ENCODE results near the gene KDM2B. TPM values are rescaled to one million over a fixed set of nuclear protein-coding genes. Genes with fewer than 3 reads are reported as not detected.

Gene KDM2B
- total and polyA plus RNA-seq, 2 donors (not counting 3 experiments of a cell fraction or from before 2014, with no cell fraction given) = 26.8 to 37.3 TPM

DNA sequence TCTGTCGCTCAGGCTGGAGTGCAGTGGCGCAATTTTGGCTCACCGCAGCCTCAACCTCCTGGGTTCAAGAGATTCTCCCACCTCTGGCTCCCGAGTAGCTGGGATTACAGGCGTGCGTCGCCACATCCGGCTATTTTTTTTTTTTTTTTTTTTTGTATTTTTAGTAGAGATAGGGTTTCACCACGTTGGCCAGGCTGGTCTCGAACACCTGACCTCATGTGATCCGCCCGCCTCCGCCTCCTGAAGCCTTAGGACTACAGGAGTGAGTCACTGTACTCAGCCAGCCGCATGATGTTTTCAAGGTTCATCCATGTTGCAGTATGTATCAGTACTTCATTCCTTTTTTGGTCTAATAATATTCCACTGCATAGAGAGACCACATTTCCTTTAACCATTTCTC is 183.3 kb downstream of the KDM2B start:
- Histone ChIP-seq H3K4me1 (ENCODE audit: control insufficient read depth, extremely low read depth, insufficient read depth, low read length) (peaks cover 19% of the 10 kb centered on the region), H4K20me1 (replicated peaks; ENCODE audit: control insufficient read depth, extremely low read depth, insufficient read depth, low read length) (no peaks in the 10 kb centered on the region), H3K4me2 (ENCODE audit: insufficient read depth, low read length) (no peak overlapping the region), H3K27ac (ENCODE audit: insufficient read depth, low read depth, low read length) (no peak overlapping the region), H2AFZ (ENCODE audit: low read depth, low read length) (no peak overlapping the region), H3K9me3 (replicated peaks; ENCODE audit: control insufficient read depth, insufficient read depth, low read length) (no peaks in the 10 kb centered on the region), H3K27me3 (ENCODE audit: control insufficient read depth in 2 of 2, insufficient read depth in 2 of 2, low read length in 2 of 2) (no peaks in the 10 kb centered on the region), H3K79me2 (ENCODE audit: control insufficient read depth, insufficient read depth, low read length) (peaks cover 21% of the 10 kb centered on the region), H3K9ac (replicated peaks; ENCODE audit: extremely low read depth, insufficient read depth, low read length) (no peak overlapping the region), H3K36me3 (ENCODE audit: control insufficient read depth in 2 of 2, extremely low read depth in 1 of 2, insufficient read depth in 2 of 2, low read length in 2 of 2) (no peaks in the 10 kb centered on the region), H3K9me1 (replicated peaks; ENCODE audit: control insufficient read depth, extremely low read depth, insufficient read depth, low read length) (no peaks in the 10 kb centered on the region), H3K4me3 (replicated peaks in 1 of 3; ENCODE audit: insufficient read depth in 1 of 3, low read depth in 1 of 3, low read length in 3 of 3) (no peak overlapping the region)
- ChIA-PET POLR2A (no interaction called here), CTCF (interaction anchor here (1.2 kb wide), 1 partner anchor 63 kb away, joined by 3 read pairs; no protein-coding TSS in a partner anchor)
- dilution Hi-C loops (cut with MboI; ENCODE audit: extremely low pct_ligation_motif_present, low sequenced_read_pairs) (no loop called here), intact Hi-C loops (cut with micrococcal nuclease) (no loop called here)
- TF ChIP-seq POLR2A (IDR thresholded peaks at IDR 0.05; ENCODE audit: low read depth, low read length) = no peak
- TF ChIP-seq JUN (IDR thresholded peaks at IDR 0.05; ENCODE audit: borderline replicate concordance, insufficient read depth, insufficient read length, low read depth) = no peak
- TF ChIP-seq, protein P1, sequence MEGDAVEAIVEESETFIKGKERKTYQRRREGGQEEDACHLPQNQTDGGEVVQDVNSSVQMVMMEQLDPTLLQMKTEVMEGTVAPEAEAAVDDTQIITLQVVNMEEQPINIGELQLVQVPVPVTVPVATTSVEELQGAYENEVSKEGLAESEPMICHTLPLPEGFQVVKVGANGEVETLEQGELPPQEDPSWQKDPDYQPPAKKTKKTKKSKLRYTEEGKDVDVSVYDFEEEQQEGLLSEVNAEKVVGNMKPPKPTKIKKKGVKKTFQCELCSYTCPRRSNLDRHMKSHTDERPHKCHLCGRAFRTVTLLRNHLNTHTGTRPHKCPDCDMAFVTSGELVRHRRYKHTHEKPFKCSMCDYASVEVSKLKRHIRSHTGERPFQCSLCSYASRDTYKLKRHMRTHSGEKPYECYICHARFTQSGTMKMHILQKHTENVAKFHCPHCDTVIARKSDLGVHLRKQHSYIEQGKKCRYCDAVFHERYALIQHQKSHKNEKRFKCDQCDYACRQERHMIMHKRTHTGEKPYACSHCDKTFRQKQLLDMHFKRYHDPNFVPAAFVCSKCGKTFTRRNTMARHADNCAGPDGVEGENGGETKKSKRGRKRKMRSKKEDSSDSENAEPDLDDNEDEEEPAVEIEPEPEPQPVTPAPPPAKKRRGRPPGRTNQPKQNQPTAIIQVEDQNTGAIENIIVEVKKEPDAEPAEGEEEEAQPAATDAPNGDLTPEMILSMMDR (IDR thresholded peaks at IDR 0.05; ENCODE audit: extremely low read depth in 1 of 2, insufficient read depth in 1 of 2, low read depth in 1 of 2, low read length in 2 of 2) = no peak
- TF ChIP-seq, protein P2, sequence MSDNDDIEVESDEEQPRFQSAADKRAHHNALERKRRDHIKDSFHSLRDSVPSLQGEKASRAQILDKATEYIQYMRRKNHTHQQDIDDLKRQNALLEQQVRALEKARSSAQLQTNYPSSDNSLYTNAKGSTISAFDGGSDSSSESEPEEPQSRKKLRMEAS (IDR thresholded peaks at IDR 0.05; ENCODE audit: insufficient read depth, insufficient read length) = no peak
- no peak for TF ChIP-seq EZH2 (IDR thresholded peaks at IDR 0.05; ENCODE audit: borderline replicate concordance, low read depth, low read length, severe bottlenecking)
- TF ChIP-seq GATA2 (IDR thresholded peaks at IDR 0.05; ENCODE audit: insufficient read depth, insufficient read length, low read depth, low read length) = no peak
- TF ChIP-seq POLR2AphosphoS5 (IDR thresholded peaks at IDR 0.05; ENCODE audit: insufficient read depth, low read depth, low read length) = no peak
- TF ChIP-seq MYC (IDR thresholded peaks at IDR 0.05; ENCODE audit: low read depth, low read length) = no peak
- TF ChIP-seq FOS (IDR thresholded peaks at IDR 0.05; ENCODE audit: borderline replicate concordance, insufficient read depth, low read length) = no peak
- FAIRE-seq (no peak), DNase-seq (ENCODE audit: low read depth, low spot score) (no peak)
- BruUV-seq (replicated peaks) = no TSS peak
